HG03045 (cell line): ENCODE results near the gene AHRR.

ENCODE experiments used
- ATAC-seq: cut with Tn5 transposase; IDR thresholded peaks from one replicate; pipeline ENCODE4 v1.9.1; 2021; ENCODE audit warnings: mild to moderate bottlenecking, moderate library complexity; ENCODE audit not compliant: unreplicated experiment

Gene AHRR

GRCh38 chr5:318931-319601 lies 2.4 kb upstream of the AHRR start:
- no peak for ATAC-seq

GRCh38 chr5:320524-321229 lies 837 bp upstream of the AHRR start:
- no peak for ATAC-seq

GRCh38 chr5:321726-322251 lies 275 bp downstream of the AHRR start:
- peak; percentile 12 for ATAC-seq

- ATAC-seq, result no peak
Observed at GRCh38 chr5:322281-322941, 897 bp downstream of the AHRR start.

GRCh38 chr5:322942-323879 lies 1.7 kb downstream of the AHRR start:
- no peak for ATAC-seq

- ATAC-seq, result no peak
Observed at GRCh38 chr5:324736-325612, 3.5 kb downstream of the AHRR start.

GRCh38 chr5:326109-326508 lies 4.6 kb downstream of the AHRR start:
- ATAC-seq, result no peak

- ATAC-seq, result no peak
Observed at GRCh38 chr5:329121-329735, 7.7 kb downstream of the AHRR start.

GRCh38 chr5:329768-330167 lies 8.3 kb downstream of the AHRR start:
- no peak for ATAC-seq

GRCh38 chr5:332843-333242 lies 11.3 kb downstream of the AHRR start:
- ATAC-seq, result no peak

- no peak for ATAC-seq
Observed at GRCh38 chr5:333945-334344, 12.4 kb downstream of the AHRR start.

- no peak for ATAC-seq
Observed at GRCh38 chr5:334903-335739, 13.6 kb downstream of the AHRR start.

- ATAC-seq, result no peak
Observed at GRCh38 chr5:335740-336038, 14.2 kb downstream of the AHRR start.

- no peak for ATAC-seq
Observed at GRCh38 chr5:337563-338130, 16.1 kb downstream of the AHRR start.

GRCh38 chr5:342501-343460 lies 21.3 kb downstream of the AHRR start:
- ATAC-seq, result no peak

GRCh38 chr5:343461-344401 lies 22.2 kb downstream of the AHRR start:
- peak; percentile 55 for ATAC-seq
